Measurements from ENCODE around the gene HYAL1.

The HYAL1 gene

DNA sequence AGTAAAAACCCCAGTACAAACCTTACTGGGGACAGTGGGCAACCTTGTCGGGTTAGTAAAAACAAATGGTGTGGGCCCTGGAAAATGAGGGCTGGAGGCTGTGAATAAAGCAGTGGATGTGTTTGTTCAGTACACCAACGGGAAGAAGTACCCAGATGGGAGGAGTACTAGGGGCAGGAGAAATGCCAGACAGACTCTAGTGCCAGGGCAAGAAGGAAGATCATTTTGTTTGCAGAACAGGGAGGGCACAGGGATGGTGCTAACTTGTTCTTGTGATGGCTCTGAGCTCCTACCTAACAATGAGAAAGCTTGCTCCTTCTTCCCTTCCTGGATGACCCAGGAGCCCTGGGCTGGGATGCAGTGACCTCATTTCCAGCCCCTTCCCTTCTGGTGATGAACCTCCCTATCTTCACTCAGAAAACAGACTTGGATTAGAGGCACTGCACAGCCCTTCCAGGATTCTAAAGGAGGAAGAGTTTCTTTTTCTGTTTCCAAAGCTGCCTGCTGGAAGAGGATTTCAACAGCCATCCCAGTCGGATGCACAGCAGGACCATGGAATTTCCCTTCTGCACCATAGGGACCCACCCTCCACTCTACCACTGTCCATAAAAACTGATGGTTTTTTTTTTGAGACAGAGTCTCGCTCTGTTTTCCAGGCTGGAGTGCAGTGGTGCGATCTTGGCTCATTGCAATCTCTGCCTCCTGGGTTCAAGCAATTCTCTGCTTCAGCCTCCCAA lies 31.1 kb upstream of the HYAL1 start:
- DNase-seq (ENCODE audit: low read depth, low spot score), result no peak

DNA sequence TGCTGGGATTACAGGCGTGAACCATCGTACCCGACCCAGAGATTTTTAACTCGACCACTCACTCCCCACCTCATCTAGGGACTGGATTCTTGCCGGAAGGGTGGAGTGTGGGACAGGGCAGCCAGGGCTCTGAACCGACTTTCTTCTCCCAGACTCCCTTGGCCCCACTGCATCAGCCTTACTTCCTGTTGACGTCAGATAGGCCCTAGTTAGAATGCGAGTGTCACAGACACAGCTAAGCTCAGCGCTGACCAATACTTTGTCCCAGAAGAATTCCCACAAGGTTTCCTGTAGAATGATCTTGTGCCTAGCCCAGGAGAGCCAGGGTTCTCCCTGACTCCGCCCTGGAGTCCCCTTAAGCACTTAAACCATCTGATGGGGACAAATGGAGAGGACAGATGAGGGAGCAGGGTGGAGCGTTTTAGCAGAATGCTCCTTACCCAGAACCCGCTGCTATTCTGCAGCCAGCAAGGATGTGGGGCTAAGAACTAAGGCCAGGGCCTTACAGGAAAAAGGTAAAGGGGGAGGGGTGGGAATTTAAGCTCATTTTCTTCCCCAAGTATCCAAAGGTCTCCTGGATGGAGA lies 30.5 kb upstream of the HYAL1 start:
- DNase-seq (ENCODE audit: low read depth, low spot score), result no peak

DNA sequence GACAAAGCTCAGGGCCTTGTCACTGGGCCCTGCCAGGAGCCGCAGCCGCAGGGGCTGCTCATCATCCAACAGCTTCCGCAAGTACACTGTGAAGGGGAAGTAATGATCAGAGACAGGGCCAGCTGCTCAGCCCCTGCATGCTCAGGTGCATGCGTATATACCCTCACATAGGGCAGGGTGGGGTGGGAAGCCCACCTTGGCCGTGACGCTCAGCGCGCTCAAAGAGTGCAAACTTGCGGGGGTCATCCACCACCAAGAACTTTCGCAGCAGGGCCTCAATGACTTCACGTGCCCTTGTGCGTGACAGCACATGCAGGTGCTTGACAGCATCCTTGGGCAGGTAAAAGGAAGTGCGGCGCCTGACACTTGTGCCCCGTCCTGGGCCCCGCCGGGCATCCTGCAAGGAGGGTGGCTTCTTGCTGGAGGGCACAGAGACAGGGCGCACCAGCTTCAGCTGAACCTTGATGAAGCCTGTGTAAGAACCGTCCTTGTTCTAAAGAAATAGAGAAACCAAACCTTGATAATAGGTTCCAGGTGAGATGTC lies 28.1 kb upstream of the HYAL1 start:
- DNase-seq (ENCODE audit: low read depth, low spot score), result no peak

DNA sequence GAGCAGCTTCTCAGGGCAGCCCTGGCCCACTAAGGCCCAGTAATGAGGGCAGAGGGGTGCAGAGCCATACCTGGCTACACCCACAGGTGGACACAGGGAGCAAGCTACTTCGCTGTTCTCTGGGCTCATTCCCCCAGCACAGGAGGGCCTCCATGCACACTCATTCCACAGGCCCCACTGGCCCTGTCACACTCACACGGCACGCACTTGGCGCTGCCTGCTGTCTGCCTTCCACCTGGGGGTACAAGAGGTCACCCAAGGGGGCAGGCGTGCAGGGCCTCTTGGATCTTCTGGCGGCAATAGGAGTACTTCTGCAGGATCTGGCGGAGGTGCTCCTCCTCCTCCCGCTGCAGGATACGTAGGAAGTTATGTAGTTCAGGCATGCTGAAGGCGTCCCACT lies 27.0 kb upstream of the HYAL1 start:
- DNase-seq (ENCODE audit: low read depth, low spot score), result no peak

DNA sequence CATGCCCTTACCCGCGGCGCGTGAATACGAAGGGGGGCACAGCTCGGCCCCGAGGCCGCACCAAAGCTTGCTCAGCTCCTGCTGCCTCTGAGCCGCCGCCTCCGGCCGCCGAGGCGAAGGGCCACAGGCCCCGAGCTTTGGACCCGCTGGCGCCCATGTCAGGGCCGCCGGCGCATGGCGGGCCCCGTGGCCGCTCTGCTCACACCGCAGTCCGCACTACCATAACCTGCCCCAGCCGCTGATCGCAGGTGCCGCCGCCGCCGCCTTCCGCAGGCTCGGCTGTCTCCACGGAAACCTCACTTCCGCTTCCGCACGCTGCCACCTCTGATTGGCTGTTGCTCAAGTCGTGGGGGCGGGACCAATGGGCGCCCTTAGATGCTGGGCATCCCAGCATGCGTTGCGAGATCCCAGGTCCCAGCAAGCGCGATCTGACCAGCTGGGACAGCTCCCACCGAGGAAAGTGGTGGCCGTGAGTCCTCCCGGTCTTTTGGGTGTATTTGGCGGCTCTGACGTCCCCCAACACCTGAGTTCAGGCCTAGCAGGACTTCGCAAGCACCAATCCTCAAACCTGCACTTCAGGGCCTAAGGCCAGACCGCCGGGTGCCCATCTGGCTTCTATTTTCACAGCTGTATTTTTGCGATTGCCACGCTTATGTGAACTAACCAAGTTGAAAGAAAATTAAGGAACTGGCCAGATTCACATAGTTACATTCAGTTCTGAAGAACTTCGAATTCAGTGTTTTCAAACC lies 24.7 kb upstream of the HYAL1 start, which contains the start of gene TUSC2:
TSS of gene TUSC2 (minus strand) at position 281 of the 749 bp plus-strand sequence. CDS start at position 157, 124 bp downstream.
- peak; percentile 89 for DNase-seq (ENCODE audit: low read depth, low spot score)

DNA sequence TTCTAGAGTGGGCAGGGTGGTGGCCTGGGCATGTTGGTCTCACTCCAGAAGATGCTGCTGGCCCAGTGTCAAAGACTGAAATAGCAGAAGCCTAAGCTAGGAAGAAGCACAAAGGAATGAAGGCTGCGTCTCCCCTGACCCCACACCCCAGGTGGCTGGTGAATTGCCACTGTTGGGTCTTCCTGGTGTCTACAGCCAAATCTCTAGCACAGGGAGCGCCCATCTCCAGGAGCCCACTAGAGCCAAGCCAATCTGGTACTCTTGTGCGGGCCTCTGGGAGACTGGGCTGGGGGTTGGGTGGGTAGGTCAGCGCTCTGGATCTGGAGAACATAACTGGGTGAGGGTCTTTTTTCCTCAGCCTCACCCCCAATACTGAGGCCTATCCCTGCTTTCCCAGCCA lies 23.8 kb upstream of the HYAL1 start:
- DNase-seq (ENCODE audit: low read depth, low spot score), result no peak

DNA sequence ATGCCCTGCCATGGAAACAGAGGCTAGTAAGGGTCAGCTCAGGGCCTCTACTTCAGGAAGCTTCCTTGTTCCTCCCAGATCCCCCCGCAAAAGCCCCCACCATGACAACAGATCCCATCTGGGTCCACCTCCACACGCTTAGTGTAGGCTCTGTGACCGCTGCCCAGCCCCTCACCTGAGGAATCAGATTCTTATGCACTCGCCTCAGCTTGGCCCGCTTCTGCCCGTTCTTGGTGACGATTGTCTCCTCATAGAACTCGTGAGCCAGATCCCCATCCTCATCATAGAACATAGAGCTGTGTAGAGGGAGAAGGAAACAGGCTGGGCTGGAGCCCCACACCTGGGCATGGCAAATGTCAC lies 22.8 kb upstream of the HYAL1 start:
- DNase-seq (ENCODE audit: low read depth, low spot score), result no peak

DNA sequence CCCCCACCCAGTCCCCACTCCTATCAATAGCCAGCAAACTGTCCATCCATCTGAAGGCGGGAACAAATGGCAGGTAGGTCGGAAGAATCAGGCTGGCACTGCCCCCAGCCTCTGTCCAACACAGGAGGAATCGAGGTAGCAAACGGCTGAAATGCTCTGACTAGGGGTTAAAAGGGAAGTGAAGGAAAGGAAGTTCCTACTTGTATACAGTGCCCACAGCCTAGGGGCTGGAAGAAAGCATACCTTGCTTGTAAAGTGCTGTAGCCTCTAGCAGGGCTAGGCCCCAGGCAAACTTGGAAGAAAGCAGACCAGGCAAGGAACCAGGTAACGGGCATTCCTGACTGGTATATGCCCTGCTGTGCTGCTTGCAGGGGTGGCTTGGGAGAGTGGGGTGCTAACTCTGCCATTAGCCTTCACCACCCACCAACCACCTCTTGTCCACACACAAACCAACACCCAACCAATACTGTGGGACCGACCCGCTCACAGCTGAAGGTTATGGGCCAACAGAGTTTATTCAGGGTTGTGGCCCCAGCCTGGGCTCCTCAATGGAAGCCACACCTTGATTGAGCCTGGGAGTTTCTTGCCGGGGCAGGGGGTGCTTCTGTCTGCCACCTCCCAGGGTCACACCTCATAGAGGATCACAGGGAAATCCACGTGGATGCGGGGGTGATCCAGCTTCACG lies 22.3 kb upstream of the HYAL1 start:
- DNase-seq (ENCODE audit: low read depth, low spot score), result no peak

DNA sequence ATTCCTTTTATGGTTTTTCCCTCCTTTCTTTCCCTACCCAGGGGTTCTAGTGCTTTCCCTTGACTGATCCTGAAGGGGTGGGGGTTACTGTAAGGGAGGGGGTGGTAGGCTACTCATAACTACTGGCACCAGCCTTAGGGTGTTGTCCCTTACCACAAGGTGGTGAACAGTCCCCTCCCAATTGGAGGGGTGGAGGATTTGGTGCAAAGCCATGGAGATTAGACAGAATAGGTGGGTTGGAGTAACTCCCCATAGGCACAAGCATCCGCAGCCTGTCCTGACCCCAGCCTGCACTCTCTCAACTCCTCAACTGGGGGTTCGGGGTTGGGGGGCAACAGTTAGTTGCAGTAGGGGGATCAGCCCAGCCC lies 21.7 kb upstream of the HYAL1 start:
- DNase-seq (ENCODE audit: low read depth, low spot score), result no peak

DNA sequence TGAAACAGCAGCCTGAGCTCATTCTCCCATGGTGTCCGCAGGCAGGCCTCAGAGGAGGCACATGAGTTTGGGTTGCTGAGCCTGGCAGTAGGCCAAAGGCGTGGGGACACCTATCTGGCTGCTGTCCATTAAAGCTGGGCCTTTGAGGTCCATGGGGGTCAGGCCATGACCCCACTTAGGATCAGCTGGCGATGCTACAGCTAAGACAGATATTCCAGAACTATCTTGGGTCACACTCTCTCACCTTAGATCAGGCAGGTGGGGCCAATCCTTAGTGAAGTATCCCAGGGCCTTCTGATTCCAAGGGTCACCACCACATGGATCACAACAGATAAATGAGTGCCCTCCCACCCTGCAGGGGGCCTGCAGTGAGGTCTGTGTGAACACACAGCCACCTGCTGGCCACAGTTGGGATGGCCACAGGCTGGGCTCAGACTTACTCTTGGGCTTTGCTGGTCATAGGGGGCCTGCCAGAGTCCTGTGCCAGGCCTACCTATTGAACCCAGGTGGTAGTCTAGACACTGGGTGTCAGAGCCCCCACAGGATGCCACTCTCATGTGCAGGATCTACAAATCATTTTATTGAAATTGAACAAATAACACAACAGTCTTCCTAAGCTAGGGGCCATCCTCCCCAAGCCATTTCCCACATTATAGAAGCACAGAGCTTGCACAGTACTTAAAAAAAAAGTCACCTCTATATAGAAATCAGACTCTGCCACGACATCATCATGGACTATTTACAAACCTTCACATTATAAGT lies 21.2 kb upstream of the HYAL1 start:
- no peak for DNase-seq (ENCODE audit: low read depth, low spot score)

DNA sequence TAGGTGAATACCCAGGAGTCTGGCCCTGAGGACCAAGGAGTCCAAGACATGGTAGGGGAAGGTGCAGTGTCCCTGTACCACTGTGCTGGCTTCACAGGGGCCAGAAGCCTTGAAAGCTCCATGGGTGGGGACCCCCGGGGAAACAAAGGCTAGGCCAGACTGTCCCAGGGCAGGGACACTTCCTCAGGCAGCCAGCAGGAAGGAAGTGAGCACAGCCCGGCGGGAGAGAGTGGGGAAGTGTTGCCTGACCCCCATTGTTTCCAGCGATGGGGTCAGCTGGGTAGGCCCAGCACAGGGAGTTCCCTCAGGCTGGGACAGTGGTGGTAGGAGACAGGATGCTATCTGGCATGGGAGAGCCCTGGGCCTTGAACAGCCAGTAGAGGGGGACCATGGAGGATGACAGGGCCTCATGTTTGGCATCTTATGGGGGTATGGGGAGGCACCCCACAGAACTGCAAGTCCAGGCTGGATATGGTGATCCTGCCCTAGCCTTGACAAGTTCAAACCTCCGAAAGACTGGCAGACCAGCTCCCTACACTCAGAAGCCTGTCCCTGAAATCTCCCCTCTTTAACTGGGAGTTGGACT lies 20.3 kb upstream of the HYAL1 start:
- DNase-seq (ENCODE audit: low read depth, low spot score), result no peak

DNA sequence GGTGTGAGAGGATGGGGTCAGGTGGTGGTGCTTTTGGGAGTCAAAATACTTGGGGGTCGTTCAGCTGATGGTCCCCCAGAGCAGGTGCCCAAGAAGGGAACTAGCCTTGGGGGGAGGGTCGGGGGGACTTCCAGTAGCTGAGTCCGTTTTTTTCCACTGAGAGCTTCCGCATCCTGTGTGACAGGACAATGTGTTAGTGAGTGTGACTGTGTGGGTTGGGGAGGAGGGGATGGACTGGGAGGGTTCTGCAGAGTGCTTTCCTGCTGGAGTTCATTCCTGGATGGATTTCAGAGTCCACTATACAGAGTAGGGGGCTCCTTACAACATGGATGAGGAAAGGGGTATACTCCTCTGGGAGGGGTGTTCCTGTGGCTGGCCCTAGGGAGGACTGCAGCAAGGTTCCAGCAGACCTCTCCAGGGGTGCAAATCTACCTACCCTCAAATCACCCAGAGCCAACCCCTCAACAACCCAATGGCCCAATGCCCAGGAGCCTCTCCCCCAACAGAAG lies 19.8 kb upstream of the HYAL1 start:
- DNase-seq (ENCODE audit: low read depth, low spot score), result no peak

DNA sequence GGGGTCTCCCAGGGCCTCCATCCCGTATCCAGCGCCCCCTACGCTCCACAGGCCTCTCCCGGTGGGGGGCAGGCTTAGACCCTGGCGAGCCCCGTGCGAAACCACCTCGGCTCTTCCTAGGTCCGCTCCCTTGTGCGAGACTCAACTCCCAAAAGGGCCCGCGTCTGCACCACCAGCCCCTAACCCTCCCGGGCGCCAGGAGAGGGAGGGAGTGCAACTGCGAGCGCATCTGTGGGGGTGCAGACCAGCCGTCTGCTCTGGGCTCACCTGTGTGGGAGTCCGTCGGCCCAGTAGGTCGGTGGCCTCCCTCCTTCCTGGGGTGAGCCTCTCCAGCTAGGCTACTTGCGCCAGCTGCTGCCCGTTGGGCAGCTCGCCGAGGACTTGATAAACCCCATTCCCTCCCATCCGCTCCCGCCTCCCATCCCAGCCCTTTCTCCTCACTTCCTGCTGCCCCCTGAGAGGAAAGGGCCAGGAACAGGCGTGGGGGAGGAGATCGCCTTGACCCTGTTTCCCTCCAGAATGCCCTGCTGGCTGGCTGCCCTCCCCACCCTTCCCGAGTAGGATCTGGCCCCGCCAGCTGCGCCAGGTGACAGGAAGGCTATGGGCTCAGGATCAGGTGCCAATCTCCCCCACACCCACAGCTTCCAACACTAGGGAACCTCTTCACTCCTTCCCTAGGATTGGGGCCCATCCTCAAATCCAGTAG lies 19.2 kb upstream of the HYAL1 start, which contains the start of gene HYAL2:
TSS of gene HYAL2 (minus strand) at position 360 of the 706 bp plus-strand sequence. CDS start 2,256 bp downstream, outside the sequence.
- DNase-seq (ENCODE audit: low read depth, low spot score), result no peak

DNA sequence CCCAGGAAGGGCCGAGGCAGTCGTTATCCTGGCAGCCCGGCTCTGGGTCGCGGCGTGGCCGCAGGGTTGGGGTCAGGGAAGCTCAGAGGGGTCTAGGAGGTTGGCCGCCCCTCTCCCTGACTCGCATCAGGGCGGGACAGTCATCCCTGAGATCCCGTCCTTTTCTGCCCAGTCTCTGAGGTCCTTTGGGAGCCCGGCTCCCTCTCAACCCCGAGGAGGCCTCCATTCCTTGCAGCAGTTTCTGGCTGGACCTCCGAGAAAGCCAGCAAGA lies 18.7 kb upstream of the HYAL1 start:
- DNase-seq (ENCODE audit: low read depth, low spot score), result no peak

DNA sequence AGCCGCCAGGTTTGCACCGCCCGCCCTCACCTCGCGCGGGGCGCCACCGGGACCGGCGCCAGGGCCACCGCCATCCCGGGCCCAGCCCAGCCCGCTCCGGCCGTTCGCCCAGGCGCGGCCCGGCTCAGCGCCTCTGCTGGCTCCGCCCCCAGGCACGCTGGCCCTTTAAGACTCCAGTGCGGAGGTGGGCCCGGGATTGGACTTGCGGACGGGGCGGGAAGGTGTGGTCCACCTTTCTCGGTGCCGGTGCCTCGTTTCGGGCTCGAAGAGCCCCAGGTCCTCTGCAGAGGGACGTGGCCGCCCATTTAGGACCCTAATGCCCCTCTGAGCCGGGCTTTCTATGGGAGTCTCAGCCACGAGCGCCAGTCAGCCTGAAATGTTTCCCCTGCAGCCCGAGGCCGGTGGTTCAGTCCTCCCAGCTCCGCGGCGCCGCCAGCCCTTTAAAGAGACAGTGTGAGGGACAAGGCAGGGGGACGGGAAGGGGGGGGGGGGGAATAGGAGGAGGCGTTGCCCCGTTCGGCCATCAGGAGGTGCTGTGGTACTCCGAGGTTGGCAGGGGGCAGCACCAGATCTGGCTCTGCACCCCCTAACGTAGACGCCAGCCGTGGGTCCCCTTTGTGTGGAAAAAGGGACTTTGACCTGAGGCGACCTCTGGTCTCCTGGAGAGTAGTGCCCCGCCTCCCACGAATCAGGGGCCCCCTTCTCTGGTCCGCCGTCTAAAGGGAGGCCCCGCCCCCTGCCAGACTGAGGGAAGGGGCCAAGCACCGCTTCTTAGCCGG lies 18.2 kb upstream of the HYAL1 start:
- DNase-seq (ENCODE audit: low read depth, low spot score), result peak; percentile 65

DNA sequence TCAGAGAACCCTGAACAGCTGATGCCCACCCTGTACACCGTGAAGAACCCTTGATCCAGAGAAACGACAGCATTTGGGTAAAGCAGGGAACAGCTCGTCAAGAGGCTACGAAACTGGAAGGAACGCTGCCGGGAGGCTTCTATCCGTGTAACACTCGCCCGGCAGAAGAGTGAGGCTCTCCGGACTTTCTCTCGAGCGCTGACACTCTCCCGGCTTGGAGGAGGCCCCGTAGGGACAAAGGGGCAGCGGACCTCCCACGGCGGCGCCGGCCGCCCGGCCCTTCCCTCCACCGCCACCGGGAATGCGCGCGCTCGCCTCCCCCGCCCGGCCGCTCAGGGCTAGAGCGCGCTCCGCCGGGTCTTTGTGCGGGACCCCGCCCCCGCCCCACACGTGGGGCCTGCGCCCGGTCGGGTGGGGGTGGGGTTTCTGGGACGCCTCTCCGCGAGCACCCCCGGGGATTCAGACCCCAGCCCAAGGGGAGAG lies 17.5 kb upstream of the HYAL1 start:
- no peak for DNase-seq (ENCODE audit: low read depth, low spot score)

DNA sequence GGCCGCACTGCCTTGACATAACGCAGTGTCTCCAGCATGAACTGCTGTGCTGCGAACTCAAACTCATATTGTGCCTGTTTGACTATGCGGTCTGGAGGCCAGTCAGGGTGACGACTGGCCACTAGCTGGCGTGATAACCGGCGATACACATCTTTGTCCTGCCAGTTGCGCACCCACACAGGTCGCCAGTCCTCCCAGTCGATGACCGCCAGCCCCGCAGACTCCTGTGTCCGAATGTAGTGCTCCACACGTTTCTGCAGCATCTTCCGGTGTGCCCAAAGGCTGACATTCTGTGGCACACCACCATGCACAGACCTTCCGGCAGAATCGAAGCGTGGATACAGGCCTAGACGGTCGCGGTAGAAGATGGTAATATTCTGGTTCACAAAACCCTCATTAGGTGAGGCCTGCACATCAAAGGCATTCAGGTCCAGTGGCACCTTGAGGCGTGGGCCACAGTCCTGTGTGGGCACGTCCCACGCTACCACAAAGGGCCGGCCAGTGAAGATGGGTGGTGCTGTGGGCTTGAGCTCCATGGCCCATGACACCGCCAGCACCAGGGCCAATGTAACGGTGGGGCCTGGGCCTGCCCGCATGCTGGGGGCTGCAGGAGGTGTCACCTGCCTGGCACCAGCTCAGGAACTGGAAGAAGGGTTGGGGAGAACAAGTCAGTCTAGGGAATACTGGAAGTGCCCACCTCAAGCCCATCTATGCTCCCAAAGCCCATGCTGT lies 16.7 kb upstream of the HYAL1 start:
- no peak for DNase-seq (ENCODE audit: low read depth, low spot score)

DNA sequence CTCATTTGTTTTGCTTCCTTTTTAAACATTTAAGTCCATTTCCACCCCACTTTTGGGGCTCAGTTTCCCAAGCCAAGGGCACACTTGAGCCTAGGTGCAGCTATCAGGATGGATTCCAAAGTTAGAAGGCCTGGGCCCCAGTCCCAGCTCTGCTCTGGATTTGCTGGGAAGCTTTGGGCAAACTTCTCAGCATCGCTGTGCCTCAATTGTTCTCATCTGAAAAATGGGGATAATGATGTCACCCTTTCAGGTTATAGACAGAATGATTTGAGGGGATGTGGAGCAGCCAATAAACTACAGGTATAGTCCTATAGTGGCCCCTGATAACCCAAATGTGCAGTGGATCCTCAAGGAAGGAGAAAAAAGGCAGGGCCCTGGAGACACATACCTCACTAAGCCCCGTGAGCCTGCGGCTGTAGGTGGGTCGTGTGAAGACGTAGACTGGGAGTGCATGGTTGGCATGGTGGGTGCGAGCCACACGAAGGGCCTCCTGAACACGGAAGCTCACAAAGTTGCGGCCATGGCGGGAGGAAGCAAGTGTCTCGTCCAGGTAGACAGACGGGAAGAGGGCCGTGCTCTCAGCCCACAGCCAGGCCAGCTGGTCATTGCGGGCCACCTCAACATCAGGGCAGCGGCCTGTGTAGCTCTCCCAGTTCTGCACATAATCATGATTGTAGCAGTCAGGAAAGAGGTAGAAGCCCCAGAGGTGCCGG lies 16.0 kb upstream of the HYAL1 start:
- DNase-seq (ENCODE audit: low read depth, low spot score), result no peak
